Raji (cell line): Measurements from ENCODE around the gene B3GAT1.

Experiments
- POLR2A ChIP-seq: IDR thresholded peaks from 2 replicates; pipeline ENCODE4 v1.6.1; 2011; ENCODE audit warnings: low read depth, low read length, control low read depth; ENCODE audit not compliant: insufficient read depth

The B3GAT1 gene

GRCh38 chr11:134363592-134363991, 48.5 kb downstream of the B3GAT1 start:
- no peak for TF ChIP-seq POLR2A

- TF ChIP-seq POLR2A: no peak
These were observed 48.9 kb downstream of the B3GAT1 start for GRCh38 chr11:134363161-134363560.

- TF ChIP-seq POLR2A: no peak
These were observed 49.7 kb downstream of the B3GAT1 start for GRCh38 chr11:134362192-134362901.

GRCh38 chr11:134361661-134362060, 50.4 kb downstream of the B3GAT1 start:
- no peak for TF ChIP-seq POLR2A

GRCh38 chr11:134360050-134360835, 51.8 kb downstream of the B3GAT1 start:
- TF ChIP-seq POLR2A: no peak

GRCh38 chr11:134359646-134360045, 52.4 kb downstream of the B3GAT1 start:
- no peak for TF ChIP-seq POLR2A

GRCh38 chr11:134358856-134359490, 53.1 kb downstream of the B3GAT1 start:
- no peak for TF ChIP-seq POLR2A

- TF ChIP-seq POLR2A: no peak
These were observed 53.7 kb downstream of the B3GAT1 start for GRCh38 chr11:134358165-134358855.

GRCh38 chr11:134357545-134357839, 54.5 kb downstream of the B3GAT1 start:
- no peak for TF ChIP-seq POLR2A

GRCh38 chr11:134356656-134357544, 55.1 kb downstream of the B3GAT1 start:
- no peak for TF ChIP-seq POLR2A

- TF ChIP-seq POLR2A: no peak
These were observed 56.4 kb downstream of the B3GAT1 start for GRCh38 chr11:134355656-134356055.

GRCh38 chr11:134355136-134355535, 56.9 kb downstream of the B3GAT1 start:
- no peak for TF ChIP-seq POLR2A

- no peak for TF ChIP-seq POLR2A
These were observed 59.9 kb downstream of the B3GAT1 start for GRCh38 chr11:134352111-134352510.

GRCh38 chr11:134350381-134350780, 61.7 kb downstream of the B3GAT1 start:
- TF ChIP-seq POLR2A: no peak
